Measurements from ENCODE around the gene XYLT1. TPM values are rescaled to one million over a fixed set of nuclear protein-coding genes. Genes with fewer than 3 reads are reported as not detected.

Gene XYLT1
- total and polyA plus RNA-seq, 10 of the 15 experiments (the other 5 are each of a cell fraction or from before 2014, with no cell fraction given) = 0.88 to 14.8 (median 5.8) TPM

DNA sequence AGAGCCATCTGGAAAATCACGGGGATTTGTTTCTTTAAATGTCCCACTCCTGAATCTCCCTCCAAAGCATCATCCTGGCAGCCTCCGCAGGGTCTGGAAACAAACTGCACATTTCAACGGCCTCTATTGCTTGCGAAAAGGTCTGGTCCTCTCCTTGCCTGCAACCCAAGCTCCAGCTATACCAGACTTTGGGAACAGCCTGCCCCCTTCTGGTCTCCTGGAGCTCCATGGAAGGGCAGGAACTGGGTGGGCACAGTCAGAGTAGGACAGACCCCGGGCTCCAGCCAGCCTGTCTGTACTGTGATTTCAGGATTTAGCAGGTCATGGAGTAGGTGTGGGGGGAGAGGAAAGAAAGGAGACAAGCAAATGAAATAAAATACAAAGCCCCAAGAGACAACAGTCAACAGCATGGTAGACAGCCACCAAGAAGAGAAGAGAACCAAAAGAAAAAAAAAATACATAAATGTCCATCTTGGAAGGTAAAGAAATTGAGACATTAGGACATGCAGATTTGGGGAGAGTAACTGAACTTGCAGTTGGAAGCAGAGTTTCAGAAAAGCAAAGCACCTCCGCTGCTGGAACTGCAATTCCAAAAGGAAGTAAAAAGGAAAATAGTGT lies 2.7 kb downstream of the XYLT1 start (continued):
- TF ChIP-seq, protein P1, sequence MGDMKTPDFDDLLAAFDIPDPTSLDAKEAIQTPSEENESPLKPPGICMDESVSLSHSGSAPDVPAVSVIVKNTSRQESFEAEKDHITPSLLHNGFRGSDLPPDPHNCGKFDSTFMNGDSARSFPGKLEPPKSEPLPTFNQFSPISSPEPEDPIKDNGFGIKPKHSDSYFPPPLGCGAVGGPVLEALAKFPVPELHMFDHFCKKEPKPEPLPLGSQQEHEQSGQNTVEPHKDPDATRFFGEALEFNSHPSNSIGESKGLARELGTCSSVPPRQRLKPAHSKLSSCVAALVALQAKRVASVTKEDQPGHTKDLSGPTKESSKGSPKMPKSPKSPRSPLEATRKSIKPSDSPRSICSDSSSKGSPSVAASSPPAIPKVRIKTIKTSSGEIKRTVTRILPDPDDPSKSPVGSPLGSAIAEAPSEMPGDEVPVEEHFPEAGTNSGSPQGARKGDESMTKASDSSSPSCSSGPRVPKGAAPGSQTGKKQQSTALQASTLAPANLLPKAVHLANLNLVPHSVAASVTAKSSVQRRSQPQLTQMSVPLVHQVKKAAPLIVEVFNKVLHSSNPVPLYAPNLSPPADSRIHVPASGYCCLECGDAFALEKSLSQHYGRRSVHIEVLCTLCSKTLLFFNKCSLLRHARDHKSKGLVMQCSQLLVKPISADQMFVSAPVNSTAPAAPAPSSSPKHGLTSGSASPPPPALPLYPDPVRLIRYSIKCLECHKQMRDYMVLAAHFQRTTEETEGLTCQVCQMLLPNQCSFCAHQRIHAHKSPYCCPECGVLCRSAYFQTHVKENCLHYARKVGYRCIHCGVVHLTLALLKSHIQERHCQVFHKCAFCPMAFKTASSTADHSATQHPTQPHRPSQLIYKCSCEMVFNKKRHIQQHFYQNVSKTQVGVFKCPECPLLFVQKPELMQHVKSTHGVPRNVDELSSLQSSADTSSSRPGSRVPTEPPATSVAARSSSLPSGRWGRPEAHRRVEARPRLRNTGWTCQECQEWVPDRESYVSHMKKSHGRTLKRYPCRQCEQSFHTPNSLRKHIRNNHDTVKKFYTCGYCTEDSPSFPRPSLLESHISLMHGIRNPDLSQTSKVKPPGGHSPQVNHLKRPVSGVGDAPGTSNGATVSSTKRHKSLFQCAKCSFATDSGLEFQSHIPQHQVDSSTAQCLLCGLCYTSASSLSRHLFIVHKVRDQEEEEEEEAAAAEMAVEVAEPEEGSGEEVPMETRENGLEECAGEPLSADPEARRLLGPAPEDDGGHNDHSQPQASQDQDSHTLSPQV (IDR thresholded peaks at IDR 0.05) = 0 out of 2 replicates have a peak, but pooled peaks have one; percentile 12
- TF ChIP-seq SMAD5 (IDR thresholded peaks at IDR 0.05; ENCODE audit: low read depth) (no peak), CREM (IDR thresholded peaks at IDR 0.05; ENCODE audit: low read depth) (no peak), NBN (IDR thresholded peaks at IDR 0.05) (no peak), IKZF1 (conservative IDR thresholded peaks at IDR 0.05) (peak; percentile 56; the same call in 1 of the 2 replicates), BCL11A (IDR thresholded peaks at IDR 0.05; ENCODE audit: low read depth, low read length) (no peak), POLR2AphosphoS2 (IDR thresholded peaks at IDR 0.05; ENCODE audit: low read depth, low read length) (no peak), SMAD1 (IDR thresholded peaks at IDR 0.05; ENCODE audit: low read depth, partially characterized antibody) (no peak), JUND (IDR thresholded peaks at IDR 0.05; ENCODE audit: low read depth, low read length) (no peak), HCFC1 (IDR thresholded peaks at IDR 0.05; ENCODE audit: low read length) (no peak), NRF1 (conservative IDR thresholded peaks at IDR 0.05; ENCODE audit: low read depth, low read length) (no peak), POLR2AphosphoS5 (IDR thresholded peaks at IDR 0.05; ENCODE audit: low read length) (no peak), FOXM1 (IDR thresholded peaks at IDR 0.05; ENCODE audit: low read depth, low read length) (no peak), RFX5 (IDR thresholded peaks at IDR 0.05; ENCODE audit: low read depth, low read length) (no peak), EZH2 (IDR thresholded peaks at IDR 0.05; ENCODE audit: borderline replicate concordance, control insufficient read depth, low read depth, low read length) (no peak), MYB (IDR thresholded peaks at IDR 0.05; ENCODE audit: borderline replicate concordance, low read depth, low read length) (no peak), BACH1 (IDR thresholded peaks at IDR 0.05; ENCODE audit: borderline replicate concordance) (no peak), NR2F1 (conservative IDR thresholded peaks at IDR 0.05) (no peak)
- TF ChIP-seq, protein P2, sequence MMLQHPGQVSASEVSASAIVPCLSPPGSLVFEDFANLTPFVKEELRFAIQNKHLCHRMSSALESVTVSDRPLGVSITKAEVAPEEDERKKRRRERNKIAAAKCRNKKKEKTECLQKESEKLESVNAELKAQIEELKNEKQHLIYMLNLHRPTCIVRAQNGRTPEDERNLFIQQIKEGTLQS (IDR thresholded peaks at IDR 0.05; ENCODE audit: borderline replicate concordance, extremely low read depth, low read depth, low read length) = no peak
- TF ChIP-seq, protein P3, sequence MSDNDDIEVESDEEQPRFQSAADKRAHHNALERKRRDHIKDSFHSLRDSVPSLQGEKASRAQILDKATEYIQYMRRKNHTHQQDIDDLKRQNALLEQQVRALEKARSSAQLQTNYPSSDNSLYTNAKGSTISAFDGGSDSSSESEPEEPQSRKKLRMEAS (IDR thresholded peaks at IDR 0.05; ENCODE audit: low read depth, low read length) = no peak
- TF ChIP-seq, protein P4, sequence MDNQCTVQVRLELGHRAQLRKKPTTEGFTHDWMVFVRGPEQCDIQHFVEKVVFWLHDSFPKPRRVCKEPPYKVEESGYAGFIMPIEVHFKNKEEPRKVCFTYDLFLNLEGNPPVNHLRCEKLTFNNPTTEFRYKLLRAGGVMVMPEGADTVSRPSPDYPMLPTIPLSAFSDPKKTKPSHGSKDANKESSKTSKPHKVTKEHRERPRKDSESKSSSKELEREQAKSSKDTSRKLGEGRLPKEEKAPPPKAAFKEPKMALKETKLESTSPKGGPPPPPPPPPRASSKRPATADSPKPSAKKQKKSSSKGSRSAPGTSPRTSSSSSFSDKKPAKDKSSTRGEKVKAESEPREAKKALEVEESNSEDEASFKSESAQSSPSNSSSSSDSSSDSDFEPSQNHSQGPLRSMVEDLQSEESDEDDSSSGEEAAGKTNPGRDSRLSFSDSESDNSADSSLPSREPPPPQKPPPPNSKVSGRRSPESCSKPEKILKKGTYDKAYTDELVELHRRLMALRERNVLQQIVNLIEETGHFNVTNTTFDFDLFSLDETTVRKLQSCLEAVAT (IDR thresholded peaks at IDR 0.05) = no peak
- TF ChIP-seq, protein P5, sequence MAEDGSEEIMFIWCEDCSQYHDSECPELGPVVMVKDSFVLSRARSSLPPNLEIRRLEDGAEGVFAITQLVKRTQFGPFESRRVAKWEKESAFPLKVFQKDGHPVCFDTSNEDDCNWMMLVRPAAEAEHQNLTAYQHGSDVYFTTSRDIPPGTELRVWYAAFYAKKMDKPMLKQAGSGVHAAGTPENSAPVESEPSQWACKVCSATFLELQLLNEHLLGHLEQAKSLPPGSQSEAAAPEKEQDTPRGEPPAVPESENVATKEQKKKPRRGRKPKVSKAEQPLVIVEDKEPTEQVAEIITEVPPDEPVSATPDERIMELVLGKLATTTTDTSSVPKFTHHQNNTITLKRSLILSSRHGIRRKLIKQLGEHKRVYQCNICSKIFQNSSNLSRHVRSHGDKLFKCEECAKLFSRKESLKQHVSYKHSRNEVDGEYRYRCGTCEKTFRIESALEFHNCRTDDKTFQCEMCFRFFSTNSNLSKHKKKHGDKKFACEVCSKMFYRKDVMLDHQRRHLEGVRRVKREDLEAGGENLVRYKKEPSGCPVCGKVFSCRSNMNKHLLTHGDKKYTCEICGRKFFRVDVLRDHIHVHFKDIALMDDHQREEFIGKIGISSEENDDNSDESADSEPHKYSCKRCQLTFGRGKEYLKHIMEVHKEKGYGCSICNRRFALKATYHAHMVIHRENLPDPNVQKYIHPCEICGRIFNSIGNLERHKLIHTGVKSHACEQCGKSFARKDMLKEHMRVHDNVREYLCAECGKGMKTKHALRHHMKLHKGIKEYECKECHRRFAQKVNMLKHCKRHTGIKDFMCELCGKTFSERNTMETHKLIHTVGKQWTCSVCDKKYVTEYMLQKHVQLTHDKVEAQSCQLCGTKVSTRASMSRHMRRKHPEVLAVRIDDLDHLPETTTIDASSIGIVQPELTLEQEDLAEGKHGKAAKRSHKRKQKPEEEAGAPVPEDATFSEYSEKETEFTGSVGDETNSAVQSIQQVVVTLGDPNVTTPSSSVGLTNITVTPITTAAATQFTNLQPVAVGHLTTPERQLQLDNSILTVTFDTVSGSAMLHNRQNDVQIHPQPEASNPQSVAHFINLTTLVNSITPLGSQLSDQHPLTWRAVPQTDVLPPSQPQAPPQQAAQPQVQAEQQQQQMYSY (CRISPR knock-in tag; IDR thresholded peaks at IDR 0.05) = no peak

Measured in GM12878 (cell line).